Caco-2 (cell line): ENCODE measurements around the gene PARP3. TPM values are rescaled to one million over a fixed set of nuclear protein-coding genes. Genes with fewer than 3 reads are reported as not detected.

Experiments used
- BruUV-seq: library from RNA; stranded (reverse); fragments of 400-500 nt; replicated peaks from 2 replicates; lab custom pipeline; 2021; lab: Mats Ljungman, UMichigan
- CTCF ChIA-PET: fragments of 300-600 bp; sonication (Branson Sonifier 250); formaldehyde crosslinking; loops from one replicate; lab custom pipeline; 2022; ENCODE audit warnings: antibody characterized with exemption; lab: Charles Lee
- POLR2A ChIA-PET: fragments of 300-600 bp; sonication (Branson Sonifier 250); formaldehyde crosslinking; loops from one replicate; lab custom pipeline; 2022; ENCODE audit warnings: antibody characterized with exemption; lab: Charles Lee
- DNase-seq, 2 experiments: peaks; one replicate each; pipeline versions ENCODE4 v3.0.0 to v3.0.0-alpha.2; 2020 to 2022
- H3K27me3 ChIP-seq: replicated peaks from 2 replicates; pipeline ENCODE4 v1.6.0; 2011; ENCODE audit warnings: low read length; ENCODE audit not compliant: control insufficient read depth, insufficient read depth
- H3K36me3 ChIP-seq: 2 replicates; pipeline ENCODE4 v1.5.1; 2011; ENCODE audit warnings: low read length; ENCODE audit not compliant: control insufficient read depth, insufficient read depth
- H3K4me1 ChIP-seq: fragments of 250-450 bp; sonication (Bioruptor Pico); 2 replicates; pipeline ENCODE4 v1.5.1; 2020; ENCODE audit warnings: mild to moderate bottlenecking
- H3K4me3 ChIP-seq: 2 replicates; pipeline ENCODE4 v1.5.1; 2011; ENCODE audit warnings: low read depth, mild to moderate bottlenecking, control low read depth, low read length
- H3K9me3 ChIP-seq: fragments of 250-450 bp; sonication (Bioruptor Pico); 2 replicates; pipeline ENCODE4 v1.5.1; 2020; ENCODE audit warnings: mild to moderate bottlenecking, moderate library complexity
- H3K27ac Mint-ChIP-seq: one replicate; pipeline ENCODE4 v1.8.0; 2022; ENCODE audit warnings: mixed read lengths; ENCODE audit not compliant: unreplicated experiment
- H3K27me3 Mint-ChIP-seq: one replicate; pipeline ENCODE4 v1.8.0; 2022; ENCODE audit warnings: mixed read lengths; ENCODE audit not compliant: insufficient read depth, unreplicated experiment
- H3K36me3 Mint-ChIP-seq: one replicate; pipeline ENCODE4 v1.8.0; 2022; ENCODE audit warnings: mild to moderate bottlenecking, mixed read lengths; ENCODE audit not compliant: insufficient read depth, unreplicated experiment
- H3K4me1 Mint-ChIP-seq: one replicate; pipeline ENCODE4 v1.8.0; 2022; ENCODE audit warnings: low read depth, mixed read lengths; ENCODE audit not compliant: unreplicated experiment
- H3K4me3 Mint-ChIP-seq: one replicate; pipeline ENCODE4 v1.8.0; 2022; ENCODE audit warnings: mild to moderate bottlenecking, moderate library complexity, mixed read lengths; ENCODE audit not compliant: unreplicated experiment
- H3K9me3 Mint-ChIP-seq: one replicate; pipeline ENCODE4 v1.8.0; 2022; ENCODE audit warnings: mixed read lengths; ENCODE audit not compliant: unreplicated experiment
- CTCF ChIP-seq, 2 experiments: fragments of 200-600 bp in 1 of 2; IDR thresholded peaks; 1 replicate in 1 of 2; 2 replicates in 1 of 2; pipeline versions ENCODE4 v1.5.1 to v1.8.0; 2011 to 2022; ENCODE audit warnings: antibody characterized with exemption in 1 of 2, control low read depth in 1 of 2, inconsistent platforms in 1 of 2, low read depth in 1 of 2, low read length in 1 of 2, mild to moderate bottlenecking in 1 of 2, moderate library complexity in 1 of 2; ENCODE audit not compliant: insufficient read depth in 1 of 2, severe bottlenecking in 1 of 2, unreplicated experiment in 1 of 2
- intact Hi-C: fragments of 100-400 bp; cut with micrococcal nuclease; formaldehyde crosslinking; loops from one replicate; pipeline ENCODE4 v1.10.0; 2022; ENCODE audit not compliant: unreplicated experiment
- total RNA-seq: library from RNA; stranded (reverse); gene quantifications from 2 replicates; pipeline ENCODE4 v1.2.3, GENCODE V29; 2022

The PARP3 gene
- total RNA-seq, 1 experiment from 2014 or later: 3.3 TPM

- intact Hi-C loops: no loop called here
- Mint-ChIP-seq H3K27me3 (peaks cover 12% of the 10 kb centered on the region), H3K9me3 (peaks cover 10% of the 10 kb centered on the region), H3K4me1 (no peaks in the 10 kb centered on the region), H3K36me3 (no peaks in the 10 kb centered on the region), H3K27ac (no peak overlapping the region), H3K4me3 (no peak overlapping the region)
- ChIA-PET POLR2A (no interaction called here), CTCF (no interaction called here)
- Histone ChIP-seq H3K4me3 (no peak overlapping the region), H3K9me3 (no peaks in the 10 kb centered on the region; the same call in 1 of the 2 replicates), H3K27me3 (no peaks in the 10 kb centered on the region), H3K36me3 (no peaks in the 10 kb centered on the region), H3K4me1 (no peaks in the 10 kb centered on the region)
- TF ChIP-seq CTCF (IDR thresholded peaks at IDR 0.05; ENCODE audit: insufficient read depth in 1 of 2, low read depth in 1 of 2, low read length in 1 of 2, severe bottlenecking in 1 of 2, unreplicated experiment in 1 of 2): no peak
- no TSS peak for BruUV-seq
- DNase-seq: no peak
Observed at GRCh38 chr3:51904034-51904823, 37.9 kb upstream of the PARP3 start.

GRCh38 chr3:51908026-51908425 is 34.1 kb upstream of the PARP3 start:
- Histone ChIP-seq H3K36me3 (no peaks in the 10 kb centered on the region), H3K27me3 (no peaks in the 10 kb centered on the region), H3K9me3 (no peaks in the 10 kb centered on the region; the same call in 1 of the 2 replicates), H3K4me1 (no peaks in the 10 kb centered on the region), H3K4me3 (no peak overlapping the region)
- no peaks in the 10 kb centered on the region for H3K36me3 Mint-ChIP-seq
- H3K4me3 Mint-ChIP-seq: no peak overlapping the region
- no peaks in the 10 kb centered on the region for H3K27me3 Mint-ChIP-seq
- CTCF ChIA-PET: no interaction called here
- POLR2A ChIA-PET: no interaction called here
- no TSS peak for BruUV-seq
- peaks cover 10% of the 10 kb centered on the region for H3K9me3 Mint-ChIP-seq
- H3K4me1 Mint-ChIP-seq: no peaks in the 10 kb centered on the region
- H3K27ac Mint-ChIP-seq: no peak overlapping the region
- intact Hi-C loops: no loop called here
- DNase-seq: no peak
- TF ChIP-seq CTCF (IDR thresholded peaks at IDR 0.05; ENCODE audit: insufficient read depth in 1 of 2, low read depth in 1 of 2, low read length in 1 of 2, severe bottlenecking in 1 of 2, unreplicated experiment in 1 of 2): no peak

GRCh38 chr3:51916418-51916817 is 25.7 kb upstream of the PARP3 start:
- Mint-ChIP-seq H3K27ac (no peak overlapping the region), H3K36me3 (no peaks in the 10 kb centered on the region), H3K4me1 (no peaks in the 10 kb centered on the region), H3K27me3 (peaks cover 13% of the 10 kb centered on the region), H3K4me3 (no peak overlapping the region), H3K9me3 (no peaks in the 10 kb centered on the region)
- intact Hi-C loops: no loop called here
- ChIA-PET CTCF (no interaction called here), POLR2A (no interaction called here)
- no TSS peak for BruUV-seq
- TF ChIP-seq CTCF (IDR thresholded peaks at IDR 0.05; ENCODE audit: insufficient read depth in 1 of 2, low read depth in 1 of 2, low read length in 1 of 2, severe bottlenecking in 1 of 2, unreplicated experiment in 1 of 2): no peak
- H3K27me3 ChIP-seq: no peaks in the 10 kb centered on the region
- no peaks in the 10 kb centered on the region for H3K36me3 ChIP-seq
- H3K9me3 ChIP-seq: no peaks in the 10 kb centered on the region; the same call in 1 of the 2 replicates
- DNase-seq: no peak
- H3K4me3 ChIP-seq: no peak overlapping the region
- H3K4me1 ChIP-seq: no peaks in the 10 kb centered on the region
